ENCODE results near the gene PREX1.

Gene PREX1

GRCh38 chr20:48630342-48631075, 197.3 kb downstream of the PREX1 start:
- peak; percentile 35 for DNase-seq

- no peak for DNase-seq
Observed at GRCh38 chr20:48629960-48630315, 197.9 kb downstream of the PREX1 start.

GRCh38 chr20:48629069-48629959, 198.5 kb downstream of the PREX1 start:
- DNase-seq, result no peak

GRCh38 chr20:48627737-48628128, 200.1 kb downstream of the PREX1 start:
- no peak for DNase-seq

- no peak for DNase-seq
Observed at GRCh38 chr20:48626938-48627736, 200.7 kb downstream of the PREX1 start.

- peak; percentile 64 for DNase-seq
Observed at GRCh38 chr20:48626226-48626937, 201.4 kb downstream of the PREX1 start.

- no peak for DNase-seq
Observed at GRCh38 chr20:48625136-48625900, 202.5 kb downstream of the PREX1 start.

- no peak for DNase-seq
Observed at GRCh38 chr20:48624315-48625020, 203.3 kb downstream of the PREX1 start.

- DNase-seq, result no peak
Observed at GRCh38 chr20:48623906-48624265, 203.9 kb downstream of the PREX1 start.

GRCh38 chr20:48623176-48623905, 204.5 kb downstream of the PREX1 start:
- no peak for DNase-seq

GRCh38 chr20:48622421-48622820, 205.4 kb downstream of the PREX1 start:
- no peak for DNase-seq

- peak; percentile 59 for DNase-seq
Observed at GRCh38 chr20:48621376-48622078, 206.3 kb downstream of the PREX1 start.

GRCh38 chr20:48620507-48621375, 207.1 kb downstream of the PREX1 start:
- peak; percentile 80 for DNase-seq

GRCh38 chr20:48620154-48620506, 207.7 kb downstream of the PREX1 start:
- no peak for DNase-seq

- DNase-seq, result no peak
Observed at GRCh38 chr20:48619126-48620101, 208.4 kb downstream of the PREX1 start.

- no peak for DNase-seq
Observed at GRCh38 chr20:48618631-48619030, 209.2 kb downstream of the PREX1 start.

GRCh38 chr20:48618052-48618451, 209.7 kb downstream of the PREX1 start:
- DNase-seq, result no peak

- DNase-seq, result no peak
Observed at GRCh38 chr20:48617481-48617880, 210.3 kb downstream of the PREX1 start.

Data from fibroblast of skin of right biceps (primary cell).